ENCODE results near the gene ODAPH. TPM values are rescaled to one million over a fixed set of nuclear protein-coding genes. Genes with fewer than 3 reads are reported as not detected.

Gene ODAPH
- total RNA-seq, 1 experiment from 2014 or later, result 0.24 TPM

- Histone ChIP-seq H3K4me2 (no peak overlapping the region), H3K4me3 (no peak overlapping the region), H4K20me1 (ENCODE audit: insufficient read depth) (no peaks in the 10 kb centered on the region), H3K27me3 (ENCODE audit: insufficient read depth, low read depth) (no peaks in the 10 kb centered on the region), H3F3A (ENCODE audit: insufficient read depth, low read depth) (no peaks in the 10 kb centered on the region; the same call in 1 of the 2 replicates), H3K9me2 (ENCODE audit: insufficient read depth) (no peaks in the 10 kb centered on the region), H3K9me3 (ENCODE audit: insufficient read depth, low read depth) (no peaks in the 10 kb centered on the region), H3K27ac (no peak overlapping the region), H2AFZ (no peak overlapping the region), H3K4me1 (replicated peaks; ENCODE audit: insufficient read depth) (peaks cover 6% of the 10 kb centered on the region), H3K36me3 (ENCODE audit: low read depth) (no peaks in the 10 kb centered on the region), H3K79me2 (ENCODE audit: low read depth) (no peaks in the 10 kb centered on the region)
- TF ChIP-seq EZH2 (IDR thresholded peaks at IDR 0.05; ENCODE audit: low read depth), result no peak
- TF ChIP-seq CTCF (conservative IDR thresholded peaks at IDR 0.05), result no peak
- intact Hi-C loops (cut with micrococcal nuclease; ENCODE audit: unreplicated experiment), result no loop called here
- no TSS peak for BruUV-seq (replicated peaks)
- DNase-seq, result no peak
- ChIA-PET CTCF (no interaction called here), POLR2A (ENCODE audit: unreplicated experiment) (no interaction called here)
These were observed 9.6 kb downstream of the ODAPH start for GRCh38 chr4:75565481-75565880.

- ChIA-PET CTCF (no interaction called here), POLR2A (ENCODE audit: unreplicated experiment) (no interaction called here)
- no peaks in the 10 kb centered on the region for H3F3A ChIP-seq (ENCODE audit: insufficient read depth, low read depth)
- DNase-seq, result no peak
- no peak for TF ChIP-seq CTCF (conservative IDR thresholded peaks at IDR 0.05)
- TF ChIP-seq EZH2 (IDR thresholded peaks at IDR 0.05; ENCODE audit: low read depth), result no peak
- no peaks in the 10 kb centered on the region for H3K27me3 ChIP-seq (ENCODE audit: insufficient read depth, low read depth)
- no peak overlapping the region for H3K4me2 ChIP-seq
- H3K79me2 ChIP-seq (ENCODE audit: low read depth), result no peaks in the 10 kb centered on the region
- no peak overlapping the region for H2AFZ ChIP-seq
- no TSS peak for BruUV-seq (replicated peaks)
- no peaks in the 10 kb centered on the region for H3K9me3 ChIP-seq (ENCODE audit: insufficient read depth, low read depth)
- no peak overlapping the region for H3K4me3 ChIP-seq
- no peak overlapping the region for H3K27ac ChIP-seq
- no peaks in the 10 kb centered on the region for H3K9me2 ChIP-seq (ENCODE audit: insufficient read depth)
- no peaks in the 10 kb centered on the region for H3K36me3 ChIP-seq (ENCODE audit: low read depth)
- H4K20me1 ChIP-seq (ENCODE audit: insufficient read depth), result no peaks in the 10 kb centered on the region
- intact Hi-C loops (cut with micrococcal nuclease; ENCODE audit: unreplicated experiment), result no loop called here
- H3K4me1 ChIP-seq (replicated peaks; ENCODE audit: insufficient read depth), result no peaks in the 10 kb centered on the region; the same call in 1 of the 2 replicates
These were observed 11.0 kb downstream of the ODAPH start for GRCh38 chr4:75566911-75567310.

GRCh38 chr4:75567725-75568124 is 11.9 kb downstream of the ODAPH start:
- Histone ChIP-seq H3K27ac (no peak overlapping the region), H3K27me3 (ENCODE audit: insufficient read depth, low read depth) (no peaks in the 10 kb centered on the region), H3K9me3 (ENCODE audit: insufficient read depth, low read depth) (no peaks in the 10 kb centered on the region), H3K9me2 (ENCODE audit: insufficient read depth) (no peaks in the 10 kb centered on the region), H2AFZ (no peak overlapping the region), H3K4me3 (no peak overlapping the region), H3K79me2 (ENCODE audit: low read depth) (no peaks in the 10 kb centered on the region), H3F3A (ENCODE audit: insufficient read depth, low read depth) (no peaks in the 10 kb centered on the region), H4K20me1 (ENCODE audit: insufficient read depth) (no peaks in the 10 kb centered on the region), H3K4me1 (replicated peaks; ENCODE audit: insufficient read depth) (no peaks in the 10 kb centered on the region), H3K36me3 (ENCODE audit: low read depth) (no peaks in the 10 kb centered on the region), H3K4me2 (no peak overlapping the region)
- BruUV-seq (replicated peaks), result no TSS peak
- POLR2A ChIA-PET (ENCODE audit: unreplicated experiment), result no interaction called here
- TF ChIP-seq CTCF (conservative IDR thresholded peaks at IDR 0.05), result no peak
- no peak for TF ChIP-seq EZH2 (IDR thresholded peaks at IDR 0.05; ENCODE audit: low read depth)
- no peak for DNase-seq
- intact Hi-C loops (cut with micrococcal nuclease; ENCODE audit: unreplicated experiment), result no loop called here
- CTCF ChIA-PET, result no interaction called here
